Measurements from ENCODE around the gene LGI2. TPM values are rescaled to one million over a fixed set of nuclear protein-coding genes. Genes with fewer than 3 reads are reported as not detected.

The LGI2 gene
- total RNA-seq, 1 experiment from 2014 or later, result 1.4 TPM

GRCh38 chr4:24970191-24970590, 60.6 kb downstream of the LGI2 start:
- no peak overlapping the region for H3K4ac ChIP-seq (ENCODE audit: low read depth, low read length)
- H3K18ac ChIP-seq (ENCODE audit: insufficient read length, low read depth, low read length), result no peak overlapping the region
- H3K4me3 Mint-ChIP-seq, result no peak overlapping the region
- no CpG with 5 or more reads among the region's 5 CpGs for WGBS (ENCODE audit: extremely low coverage, insufficient read length, low lambda C conversion rate)
- H3K27me3 ChIP-seq (ENCODE audit: insufficient read depth, low read length), result no peaks in the 10 kb centered on the region
- no peak overlapping the region for H2AK5ac ChIP-seq (ENCODE audit: insufficient read length, low read length)
- H3K79me2 ChIP-seq (ENCODE audit: insufficient read depth, low read length), result no peaks in the 10 kb centered on the region
- no peak overlapping the region for H2BK5ac ChIP-seq (ENCODE audit: insufficient read length, low read length)
- H4K91ac ChIP-seq (ENCODE audit: insufficient read length, low read depth, low read length), result no peak overlapping the region
- no peak overlapping the region for H2BK20ac ChIP-seq (ENCODE audit: low read depth, low read length, poor library complexity, severe bottlenecking)
- no peaks in the 10 kb centered on the region for H4K20me1 ChIP-seq (ENCODE audit: control insufficient read depth, insufficient read depth, insufficient read length)
- H3K27me3 Mint-ChIP-seq (ENCODE audit: low read depth), result peaks cover 4% of the 10 kb centered on the region
- H3K9ac ChIP-seq (ENCODE audit: extremely low read depth, insufficient read length, low read length), result no peak overlapping the region
- peaks cover 6 to 8% of the 10 kb centered on the region in 2 experiments for H3K4me1 Mint-ChIP-seq
- H3K14ac ChIP-seq (ENCODE audit: insufficient read depth, low read length), result no peak overlapping the region
- no peak overlapping the region for H2BK12ac ChIP-seq (ENCODE audit: insufficient read length, low read depth, low read length)
- no peak for TF ChIP-seq CTCF (conservative IDR thresholded peaks at IDR 0.05)
- no peak overlapping the region for H2BK15ac ChIP-seq (ENCODE audit: low read depth, low read length)
- H3K9me3 Mint-ChIP-seq, result peaks cover 22 to 23% of the 10 kb centered on the region in 2 experiments
- H3K4me1 ChIP-seq (ENCODE audit: insufficient read depth, low read length), result no peaks in the 10 kb centered on the region
- no peak for DNase-seq
- H3K56ac ChIP-seq (ENCODE audit: insufficient read length, low read depth, low read length), result no peak overlapping the region
- H2AFZ ChIP-seq (ENCODE audit: low read length), result no peak overlapping the region
- H3K9me3 ChIP-seq (ENCODE audit: control insufficient read depth, low read depth, low read length), result peaks cover 13% of the 10 kb centered on the region
- H3T11ph ChIP-seq (ENCODE audit: low read length), result no peak overlapping the region
- H4K5ac ChIP-seq (ENCODE audit: insufficient read length, low read depth, low read length), result no peak overlapping the region
- H3K23me2 ChIP-seq (ENCODE audit: insufficient read length, low read depth, low read length, poor library complexity, severe bottlenecking), result no peaks in the 10 kb centered on the region
- peaks cover 5 to 21% (median 18%) of the 10 kb centered on the region in 3 experiments; a peak in 6 of 7 replicates for H3K36me3 Mint-ChIP-seq (ENCODE audit: insufficient read depth in 1 of 3, low read depth in 3 of 3)
- H2BK120ac ChIP-seq (ENCODE audit: low read depth, low read length, poor library complexity, severe bottlenecking), result no peak overlapping the region
- H3K27ac Mint-ChIP-seq, result no peak overlapping the region
- no peaks in the 10 kb centered on the region for H3K79me1 ChIP-seq (ENCODE audit: insufficient read depth, low read depth, low read length, poor library complexity, severe bottlenecking)
- no peak overlapping the region for H3K4me2 ChIP-seq (ENCODE audit: insufficient read depth, insufficient read length, low read length)
- no peak overlapping the region for H3K27ac ChIP-seq (ENCODE audit: insufficient read length, low read depth, low read length)
- no peak overlapping the region for H3K23ac ChIP-seq (ENCODE audit: insufficient read length, low read depth, low read length)
- no peak overlapping the region for H4K8ac ChIP-seq (replicated peaks; ENCODE audit: insufficient read length, low read depth, low read length)
